ENCODE data around the gene XBP1. TPM values are rescaled to one million over a fixed set of nuclear protein-coding genes. Genes with fewer than 3 reads are reported as not detected.

The XBP1 gene
- total and polyA plus RNA-seq, 2 of the 13 experiments (the other 11 are each of a cell fraction or from before 2014, with no cell fraction given) = 416 to 427 TPM

DNA sequence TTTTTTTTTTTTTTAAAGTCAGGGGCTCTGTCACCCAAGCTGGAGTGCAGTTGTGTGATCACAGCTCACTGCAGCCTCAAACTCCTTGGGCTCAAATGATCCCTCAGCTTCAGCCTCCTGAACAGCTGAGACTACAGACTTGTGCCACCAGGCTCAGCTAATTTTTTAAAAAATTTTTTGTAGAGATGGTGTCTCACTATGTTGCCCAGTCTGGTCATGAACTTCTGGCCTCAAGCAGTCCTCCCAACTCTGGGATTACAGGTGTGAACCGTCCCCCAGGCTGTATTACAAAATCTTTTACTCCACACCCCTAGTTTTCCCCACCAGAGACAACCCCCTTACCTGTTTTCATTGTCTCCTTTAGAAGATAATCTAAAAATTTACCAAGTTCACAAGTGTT, 26.0 kb downstream of the XBP1 start:
- in situ Hi-C loops (cut with HindIII; ENCODE audit: extremely low pct_ligation_motif_present, low pct_unique_long_range_greater_than_20kb) = no loop called here
- H2AFZ ChIP-seq (ENCODE audit: low read length) = no peak overlapping the region
- H3K4me2 ChIP-seq (ENCODE audit: low read depth, low read length) = peak overlapping the region; percentile 82; the same call in 1 of the 2 replicates
- H3K4me3 ChIP-seq (replicated peaks in 1 of 3; ENCODE audit: insufficient read depth in 1 of 3, low read depth in 2 of 3, low read length in 3 of 3) = no peak overlapping the region
- peaks cover 0 to 26% of the 10 kb centered on the region in 2 experiments; a peak in 3 of 5 replicates for H3K36me3 ChIP-seq (replicated peaks in 1 of 2; ENCODE audit: control insufficient read depth in 1 of 2, insufficient read depth in 2 of 2, low read length in 2 of 2)
- ATAC-seq (no peak), DNase-seq (ENCODE audit: low spot score) (no peak), FAIRE-seq (no peak)
- POLR2A ChIA-PET = interaction anchor here (0.7 to 4.5 kb wide), 6 partner anchors 10 to 204 kb away, joined by 3 to 59 read pairs (median 5); partner anchors contain the start of gene TTC28
- 90% methylated on average over 1 of the region's 1 CpG for WGBS (ENCODE audit: low lambda C conversion rate)
- H3K79me2 ChIP-seq (ENCODE audit: insufficient read depth, low read length) = peaks cover 57% of the 10 kb centered on the region
- no peaks in the 10 kb centered on the region; a peak in 1 of 5 replicates for H3K27me3 ChIP-seq (ENCODE audit: control insufficient read depth in 1 of 2, insufficient read depth in 2 of 2, low read length in 2 of 2)
- TF ChIP-seq ZMYM3 (CRISPR knock-in tag; IDR thresholded peaks at IDR 0.05) (0 out of 2 replicates have a peak, but pooled peaks have one; percentile 4), ZNF121 (CRISPR knock-in tag; IDR thresholded peaks at IDR 0.05) (peak; percentile 84), YEATS2 (CRISPR knock-in tag; IDR thresholded peaks at IDR 0.05; ENCODE audit: borderline replicate concordance) (no peak), CREM (IDR thresholded peaks at IDR 0.05) (no peak), CREM (CRISPR knock-in tag; IDR thresholded peaks at IDR 0.05) (no peak)
- BruUV-seq (replicated peaks) = no TSS peak
- no peaks in the 10 kb centered on the region for H4K20me1 ChIP-seq (ENCODE audit: insufficient read depth, low read length)
- no peaks in the 10 kb centered on the region for H3K9me3 ChIP-seq (ENCODE audit: low read length)
- no peak overlapping the region for H3K27ac ChIP-seq (ENCODE audit: extremely low read length, insufficient read depth, low read length)
- H3K4me1 ChIP-seq (ENCODE audit: insufficient read depth, low read length) = peaks cover 84% of the 10 kb centered on the region
- intact Hi-C loops (cut with micrococcal nuclease; ENCODE audit: unreplicated experiment) = no loop called here
- CTCF ChIA-PET (ENCODE audit: low intra/inter-chr PET ratio, low total read pairs) = no interaction called here
- H3K9ac ChIP-seq (ENCODE audit: insufficient read depth, low read depth, low read length) = peak overlapping the region; percentile 39; the same call in 1 of the 2 replicates

DNA sequence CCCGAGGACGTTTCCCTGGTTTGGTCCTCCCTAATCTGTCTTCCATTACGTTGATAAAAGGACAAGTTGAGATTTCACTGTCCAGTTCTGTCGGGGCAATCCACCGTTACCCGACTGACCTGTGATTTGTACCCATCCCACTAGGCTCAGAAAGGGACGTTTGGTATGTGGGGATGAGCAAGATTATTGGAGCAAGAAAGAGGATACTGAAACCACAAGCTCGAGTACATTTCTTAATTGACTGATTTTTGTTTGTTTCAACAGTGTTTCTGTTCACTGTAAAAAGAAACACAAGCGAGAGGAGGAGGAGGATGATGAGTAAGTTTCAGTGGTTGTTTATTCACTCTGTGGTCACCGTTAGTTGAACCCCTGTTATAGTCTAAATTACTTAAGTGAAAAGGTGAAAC, 26.9 kb downstream of the XBP1 start:
- Histone ChIP-seq H2AFZ (ENCODE audit: low read length) (no peak overlapping the region), H4K20me1 (ENCODE audit: insufficient read depth, low read length) (no peaks in the 10 kb centered on the region), H3K9ac (ENCODE audit: insufficient read depth, low read depth, low read length) (peak overlapping the region; percentile 96), H3K36me3 (replicated peaks in 1 of 2; ENCODE audit: control insufficient read depth in 1 of 2, insufficient read depth in 2 of 2, low read length in 2 of 2) (peaks cover 0 to 22% of the 10 kb centered on the region in 2 experiments; a peak in 2 of 5 replicates), H3K4me1 (ENCODE audit: insufficient read depth, low read length) (peaks cover 84% of the 10 kb centered on the region), H3K9me3 (ENCODE audit: low read length) (no peaks in the 10 kb centered on the region), H3K4me3 (replicated peaks in 1 of 3; ENCODE audit: insufficient read depth in 1 of 3, low read depth in 2 of 3, low read length in 3 of 3) (peak overlapping the region; percentile 71 to 87 (median 82)), H3K27ac (ENCODE audit: extremely low read length, insufficient read depth, low read length) (peak overlapping the region; percentile 91), H3K27me3 (ENCODE audit: control insufficient read depth in 1 of 2, insufficient read depth in 2 of 2, low read length in 2 of 2) (no peaks in the 10 kb centered on the region; a peak in 1 of 5 replicates), H3K4me2 (ENCODE audit: low read depth, low read length) (peak overlapping the region; percentile 82), H3K79me2 (ENCODE audit: insufficient read depth, low read length) (peaks cover 49% of the 10 kb centered on the region)
- BruUV-seq (replicated peaks) = TSS peak; percentile 81
- CTCF ChIA-PET (ENCODE audit: low intra/inter-chr PET ratio, low total read pairs) = no interaction called here
- TF ChIP-seq ZMYM3 (CRISPR knock-in tag; IDR thresholded peaks at IDR 0.05) (0 out of 2 replicates have a peak, but pooled peaks have one; percentile 0), NCOA1 (CRISPR knock-in tag; IDR thresholded peaks at IDR 0.05) (0 out of 2 replicates have a peak, but pooled peaks have one; percentile 11), FOSL2 (CRISPR knock-in tag; IDR thresholded peaks at IDR 0.05) (0 out of 2 replicates have a peak, but pooled peaks have one; percentile 0), SALL1 (CRISPR knock-in tag; IDR thresholded peaks at IDR 0.05) (no peak), ZNF3 (CRISPR knock-in tag; IDR thresholded peaks at IDR 0.05) (peak; percentile 92), ZNF263 (CRISPR knock-in tag; IDR thresholded peaks at IDR 0.05) (peak; percentile 66; the same call in 1 of the 2 replicates)
- TF ChIP-seq, protein P1, sequence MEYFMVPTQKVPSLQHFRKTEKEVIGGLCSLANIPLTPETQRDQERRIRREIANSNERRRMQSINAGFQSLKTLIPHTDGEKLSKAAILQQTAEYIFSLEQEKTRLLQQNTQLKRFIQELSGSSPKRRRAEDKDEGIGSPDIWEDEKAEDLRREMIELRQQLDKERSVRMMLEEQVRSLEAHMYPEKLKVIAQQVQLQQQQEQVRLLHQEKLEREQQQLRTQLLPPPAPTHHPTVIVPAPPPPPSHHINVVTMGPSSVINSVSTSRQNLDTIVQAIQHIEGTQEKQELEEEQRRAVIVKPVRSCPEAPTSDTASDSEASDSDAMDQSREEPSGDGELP (IDR thresholded peaks at IDR 0.05; ENCODE audit: borderline replicate concordance, low read depth) = no peak
- TF ChIP-seq, protein P2, sequence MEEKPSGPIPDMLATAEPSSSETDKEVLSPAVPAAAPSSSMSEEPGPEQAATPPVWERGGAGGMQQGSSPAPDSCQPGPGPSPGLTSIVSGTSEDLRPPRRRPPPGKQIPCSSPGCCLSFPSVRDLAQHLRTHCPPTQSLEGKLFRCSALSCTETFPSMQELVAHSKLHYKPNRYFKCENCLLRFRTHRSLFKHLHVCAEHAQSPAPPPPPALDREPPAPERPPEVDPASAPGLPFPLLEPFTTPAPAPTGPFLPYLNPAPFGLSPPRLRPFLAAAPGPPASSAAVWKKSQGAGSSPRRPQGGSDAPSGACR (CRISPR knock-in tag; IDR thresholded peaks at IDR 0.05) = 0 out of 2 replicates have a peak, but pooled peaks have one; percentile 57
- WGBS (ENCODE audit: low lambda C conversion rate) = under 1% methylated on average over 10 of the region's 10 CpGs
- POLR2A ChIA-PET = interaction anchor here (1.0 to 4.5 kb wide), 12 partner anchors 11 to 93 kb away, joined by 3 to 59 read pairs (median 5); partner anchors contain the start of genes CHEK2, HSCB, TTC28 and XBP1
- in situ Hi-C loops (cut with HindIII; ENCODE audit: extremely low pct_ligation_motif_present, low pct_unique_long_range_greater_than_20kb) (no loop called here), intact Hi-C loops (cut with micrococcal nuclease; ENCODE audit: unreplicated experiment) (no loop called here)
- DNase-seq (ENCODE audit: low spot score) = no peak
- no peak for FAIRE-seq
- ATAC-seq = no peak

Measured in HepG2 (cell line).